B cell (primary cell): ENCODE measurements around the gene PXDC1. TPM values are rescaled to one million over a fixed set of nuclear protein-coding genes. Genes with fewer than 3 reads are reported as not detected.

ENCODE experiments used
- ATAC-seq: fragments of 200-7000 bp; cut with Tn5 transposase; one replicate; pipeline ENCODE4 v1.10.0; 2021; ENCODE audit warnings: low read depth, mild to moderate bottlenecking, moderate number of reproducible peaks, moderate library complexity
- CTCF ChIA-PET: fragments of 350-600 bp; sonication (Branson Sonifier 250); formaldehyde crosslinking; loops from one replicate; lab custom pipeline; 2021; ENCODE audit warnings: antibody characterized with exemption, inconsistent platforms; lab: Charles Lee
- POLR2A ChIA-PET: fragments of 350-600 bp; sonication (Branson Sonifier 250); formaldehyde crosslinking; loops from one replicate; lab custom pipeline; 2021; ENCODE audit warnings: antibody characterized with exemption; lab: Charles Lee
- DNase-seq: peaks from one replicate; pipeline ENCODE4 v3.0.0; 2013
- H2AFZ ChIP-seq: 2 replicates; pipeline ENCODE4 v1.6.1; 2012; ENCODE audit warnings: mild to moderate bottlenecking, low read depth, low read length; ENCODE audit not compliant: insufficient read depth, poor library complexity, severe bottlenecking
- H3K27ac ChIP-seq, 2 donors: 1 replicate in 1 of 2; 2 replicates in 1 of 2; pipeline ENCODE4 v1.5.1; 2012 to 2013; ENCODE audit warnings: low read length in 2 of 2, mild to moderate bottlenecking in 2 of 2, moderate library complexity in 1 of 2
- H3K27me3 ChIP-seq, 4 experiments: fragments of 200-600 bp in 1 of 4; sonication (generic) in 1 of 4; replicated peaks in 1 of 4; 1 replicate in 2 of 4; 2 replicates in 2 of 4; pipeline versions ENCODE4 v1.6.1 to v1.7.0; 2013 to 2016; ENCODE audit warnings: low read length in 3 of 4, mild to moderate bottlenecking in 2 of 4, mixed read lengths in 1 of 4, moderate library complexity in 1 of 4; ENCODE audit not compliant: insufficient read depth in 4 of 4, control insufficient read depth in 3 of 4; ENCODE audit errors: control extremely low read depth in 1 of 4
- H3K36me3 ChIP-seq, 2 experiments: replicated peaks in 1 of 2; 1 replicate in 1 of 2; 2 replicates in 1 of 2; pipeline versions ENCODE4 v1.6.1 to v1.7.1; 2013; ENCODE audit warnings: low read length in 1 of 2; ENCODE audit not compliant: insufficient read depth in 2 of 2, control insufficient read depth in 1 of 2; ENCODE audit errors: control extremely low read depth in 1 of 2, extremely low read depth in 1 of 2
- H3K4me1 ChIP-seq, 2 donors: fragments of 200-600 bp in 1 of 2; sonication (generic) in 1 of 2; 1 replicate in 1 of 2; 2 replicates in 1 of 2; pipeline versions ENCODE4 v1.5.1 to v1.6.1; 2013 to 2017; ENCODE audit warnings: low read length in 2 of 2; ENCODE audit not compliant: control insufficient read depth in 2 of 2, insufficient read depth in 2 of 2
- H3K4me2 ChIP-seq: replicated peaks from 2 replicates; pipeline ENCODE3; 2012; ENCODE audit warnings: mild to moderate bottlenecking, low read depth, low read length; ENCODE audit not compliant: poor library complexity, severe bottlenecking
- H3K4me3 ChIP-seq, 5 experiments: fragments of 200-600 bp in 1 of 5; sonication (generic) in 1 of 5; 1 replicate in 3 of 5; 2 replicates in 2 of 5; pipeline versions ENCODE4 v1.5.1 to v1.7.0; 2011 to 2016; ENCODE audit warnings: low read length in 4 of 5, mild to moderate bottlenecking in 4 of 5, low read depth in 2 of 5, control low read depth in 1 of 5, moderate library complexity in 1 of 5; ENCODE audit not compliant: insufficient read depth in 1 of 5; ENCODE audit errors: control extremely low read depth in 1 of 5, extremely low read depth in 1 of 5
- H3K79me2 ChIP-seq: fragments of 200-600 bp; sonication (generic); one replicate; pipeline ENCODE4 v1.6.0; 2016; ENCODE audit warnings: low read length; ENCODE audit not compliant: control insufficient read depth, insufficient read depth
- H3K9ac ChIP-seq: fragments of 200-600 bp; sonication (generic); 2 replicates; pipeline ENCODE4 v1.6.1; 2017; ENCODE audit warnings: mild to moderate bottlenecking, low read length, moderate library complexity
- H3K9me3 ChIP-seq, 3 donors: one replicate each; pipeline versions ENCODE4 v1.6.1 to v1.7.1; 2013; ENCODE audit warnings: low read length in 2 of 3; ENCODE audit not compliant: control insufficient read depth in 2 of 3, insufficient read depth in 1 of 3; ENCODE audit errors: control extremely low read depth in 1 of 3
- H4K20me1 ChIP-seq: 2 replicates; pipeline ENCODE4 v1.6.0; 2012; ENCODE audit warnings: mild to moderate bottlenecking, low read length; ENCODE audit not compliant: insufficient read depth, control insufficient read depth, poor library complexity, severe bottlenecking
- H3K27ac Mint-ChIP-seq: one replicate; pipeline ENCODE4 v1.8.0; 2021; ENCODE audit warnings: mixed read lengths
- H3K27me3 Mint-ChIP-seq: one replicate; pipeline ENCODE4 v1.8.0; 2021; ENCODE audit warnings: mixed read lengths
- H3K4me1 Mint-ChIP-seq: one replicate; pipeline ENCODE4 v1.8.0; 2021; ENCODE audit warnings: mixed read lengths
- H3K4me3 Mint-ChIP-seq: one replicate; pipeline ENCODE4 v1.8.0; 2021; ENCODE audit warnings: mixed read lengths
- H3K9me3 Mint-ChIP-seq: one replicate; pipeline ENCODE4 v1.8.0; 2022; ENCODE audit warnings: mixed read lengths; ENCODE audit not compliant: insufficient read depth
- EZH2 ChIP-seq: IDR thresholded peaks from 2 replicates; pipeline ENCODE4 v1.6.1; 2012; ENCODE audit warnings: borderline replicate concordance, low read depth, mild to moderate bottlenecking, moderate library complexity, low read length; ENCODE audit not compliant: insufficient read depth, poor library complexity, severe bottlenecking
- WGBS: methylation state at CpG from one replicate; pipeline ENCODE4 v1.1.5; 2013; ENCODE audit warnings: missing lambda C conversion rate; ENCODE audit not compliant: insufficient coverage; 5-methylcytosine and 5-hydroxymethylcytosine counted together
- intact Hi-C: fragments of 100-400 bp; cut with micrococcal nuclease; formaldehyde crosslinking; loops from one replicate; pipeline ENCODE4 v1.10.0; 2022
- polyA plus RNA-seq: library from polyadenylated mRNA; depleted of rRNA; stranded (reverse); fragments of >200 nt; gene quantifications from 2 replicates; pipeline ENCODE4 v1.2.3, GENCODE V29; 2012
- total RNA-seq, 2 donors: library from RNA; stranded (reverse); fragments of 120-200 nt in 1 of 2; gene quantifications; 1 replicate in 1 of 2; 2 replicates in 1 of 2; pipeline versions ENCODE4 v1.2.3 to v1.2.4, GENCODE V29; 2013 to 2022
- TF ChIP-seq, protein P1 (sequence below): fragments of 200-600 bp; IDR thresholded peaks from one replicate; pipeline ENCODE4 v1.8.0; 2022; ENCODE audit warnings: antibody characterized with exemption, mild to moderate bottlenecking

PXDC1 gene
- total and polyA plus RNA-seq, 2 donors (not counting 1 experiment from before 2014, with no cell fraction given) = 4.7 to 18.9 TPM

DNA sequence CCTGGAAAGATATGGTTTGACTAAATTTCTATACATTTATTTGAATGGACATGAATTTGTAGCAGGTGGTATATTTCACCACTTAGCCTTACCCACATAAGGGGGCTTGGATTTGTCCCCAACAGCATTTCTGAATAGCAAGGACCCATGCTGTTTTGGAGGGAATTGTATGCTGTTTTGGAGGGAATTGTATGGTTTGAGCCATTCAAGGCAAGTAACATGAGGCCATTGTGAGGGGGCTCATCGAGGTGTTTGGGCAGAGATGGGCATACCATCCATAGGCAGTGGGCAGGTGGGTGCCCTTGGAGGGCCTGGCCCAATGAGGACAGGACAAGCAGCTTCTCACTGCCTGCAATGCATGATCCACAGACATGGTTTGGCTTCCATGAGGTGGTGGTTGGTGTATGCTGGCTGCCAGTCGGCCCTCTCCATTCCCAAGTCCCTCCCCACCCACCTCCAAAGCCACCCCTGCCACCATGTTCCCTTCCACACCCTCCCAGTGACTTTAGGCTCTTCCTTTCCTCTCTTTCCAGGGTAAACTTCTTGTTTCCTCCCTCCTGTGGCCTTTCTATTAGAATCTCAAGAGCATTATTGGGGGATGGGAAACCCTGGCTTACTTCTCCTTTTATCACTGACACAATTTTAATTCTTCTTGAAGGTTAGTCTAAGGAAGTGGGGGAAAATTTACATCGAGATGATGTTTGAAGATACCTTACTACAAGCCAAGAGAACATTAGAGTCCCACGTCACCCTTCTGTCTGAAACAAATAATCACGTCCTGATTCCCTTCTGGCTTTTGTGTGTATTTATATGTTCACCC, 13.2 kb upstream of the PXDC1 start:
- no peak overlapping the region for H3K4me3 ChIP-seq
- no peak overlapping the region for H3K9ac ChIP-seq
- TF ChIP-seq, protein P1, sequence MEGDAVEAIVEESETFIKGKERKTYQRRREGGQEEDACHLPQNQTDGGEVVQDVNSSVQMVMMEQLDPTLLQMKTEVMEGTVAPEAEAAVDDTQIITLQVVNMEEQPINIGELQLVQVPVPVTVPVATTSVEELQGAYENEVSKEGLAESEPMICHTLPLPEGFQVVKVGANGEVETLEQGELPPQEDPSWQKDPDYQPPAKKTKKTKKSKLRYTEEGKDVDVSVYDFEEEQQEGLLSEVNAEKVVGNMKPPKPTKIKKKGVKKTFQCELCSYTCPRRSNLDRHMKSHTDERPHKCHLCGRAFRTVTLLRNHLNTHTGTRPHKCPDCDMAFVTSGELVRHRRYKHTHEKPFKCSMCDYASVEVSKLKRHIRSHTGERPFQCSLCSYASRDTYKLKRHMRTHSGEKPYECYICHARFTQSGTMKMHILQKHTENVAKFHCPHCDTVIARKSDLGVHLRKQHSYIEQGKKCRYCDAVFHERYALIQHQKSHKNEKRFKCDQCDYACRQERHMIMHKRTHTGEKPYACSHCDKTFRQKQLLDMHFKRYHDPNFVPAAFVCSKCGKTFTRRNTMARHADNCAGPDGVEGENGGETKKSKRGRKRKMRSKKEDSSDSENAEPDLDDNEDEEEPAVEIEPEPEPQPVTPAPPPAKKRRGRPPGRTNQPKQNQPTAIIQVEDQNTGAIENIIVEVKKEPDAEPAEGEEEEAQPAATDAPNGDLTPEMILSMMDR = no peak
- no peak for TF ChIP-seq EZH2
- H3K4me1 ChIP-seq = peaks cover 21 to 41% of the 10 kb centered on the region in 2 donors
- H3K9me3 Mint-ChIP-seq = no peaks in the 10 kb centered on the region
- peak overlapping the region; percentile 2 for H3K4me2 ChIP-seq
- intact Hi-C loops = loop anchor here (2.0 to 5.0 kb wide), 2 partner anchors 18 to 83 kb away; partner anchors contain the start of gene FAM50B
- peaks cover 0 to 4% (median 0%) of the 10 kb centered on the region in 3 donors for H3K9me3 ChIP-seq
- no peaks in the 10 kb centered on the region for H3K27me3 ChIP-seq
- H3K4me3 Mint-ChIP-seq = peak overlapping the region; percentile 54
- no peaks in the 10 kb centered on the region for H3K79me2 ChIP-seq
- 100% methylated on average over 1 of the region's 5 CpGs for WGBS
- ATAC-seq = peak; percentile 61
- H2AFZ ChIP-seq = no peak overlapping the region
- H3K4me1 Mint-ChIP-seq = peaks cover 43% of the 10 kb centered on the region
- peak overlapping the region; percentile 68 for H3K27ac Mint-ChIP-seq
- H3K27ac ChIP-seq = no peak overlapping the region
- no peaks in the 10 kb centered on the region for H3K36me3 ChIP-seq
- POLR2A ChIA-PET = no interaction called here
- DNase-seq = peak; percentile 55
- CTCF ChIA-PET = interaction anchor here (0.6 kb wide), 1 partner anchor 18 kb away, joined by 3 read pairs; no protein-coding TSS in a partner anchor
- no peaks in the 10 kb centered on the region for H3K27me3 Mint-ChIP-seq
- H4K20me1 ChIP-seq = no peaks in the 10 kb centered on the region

DNA sequence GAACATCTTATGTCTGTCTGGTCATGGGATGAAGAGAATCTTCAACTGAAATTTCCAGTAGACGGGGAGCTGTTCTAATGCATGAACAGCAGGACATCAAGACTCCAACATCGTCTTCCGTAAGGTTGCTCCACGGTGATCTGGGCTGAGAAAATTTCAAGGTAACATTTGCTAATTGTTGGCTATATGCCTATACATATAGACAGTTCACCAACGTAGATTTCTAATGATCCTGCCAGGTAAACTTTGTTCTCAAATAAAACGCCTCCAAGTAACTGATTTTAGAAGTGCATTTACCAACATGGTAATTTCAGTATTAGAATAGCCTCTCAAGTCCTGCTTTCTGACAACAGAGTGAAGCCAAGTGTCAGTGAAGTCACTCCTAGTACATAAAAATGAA, 11.3 kb upstream of the PXDC1 start:
- Histone ChIP-seq H3K9me3 (peaks cover 0 to 5% (median 0%) of the 10 kb centered on the region in 3 donors), H3K4me3 (no peak overlapping the region), H3K4me2 (no peak overlapping the region), H3K4me1 (peaks cover 14 to 27% of the 10 kb centered on the region in 2 donors), H3K79me2 (no peaks in the 10 kb centered on the region), H3K9ac (no peak overlapping the region), H4K20me1 (no peaks in the 10 kb centered on the region), H3K27me3 (no peaks in the 10 kb centered on the region), H3K27ac (no peak overlapping the region), H2AFZ (no peak overlapping the region), H3K36me3 (no peaks in the 10 kb centered on the region)
- DNase-seq (no peak), ATAC-seq (no peak)
- ChIA-PET CTCF (no interaction called here), POLR2A (no interaction called here)
- Mint-ChIP-seq H3K27ac (no peak overlapping the region), H3K4me1 (peaks cover 33% of the 10 kb centered on the region), H3K4me3 (no peak overlapping the region), H3K9me3 (no peaks in the 10 kb centered on the region), H3K27me3 (no peaks in the 10 kb centered on the region)
- no CpG with 5 or more reads among the region's 6 CpGs for WGBS
- intact Hi-C loops = no loop called here
- TF ChIP-seq, protein P1 = no peak
- no peak for TF ChIP-seq EZH2
